GM18498 (cell line): Measurements from ENCODE around the gene JPH2.
"Not testable (repeated sequence)": the region's sequence is repeated elsewhere in the genome, so short reads cannot be mapped to it uniquely, and the experiment has no call there.

Experiments
- ATAC-seq: cut with Tn5 transposase; IDR thresholded peaks from one replicate; pipeline ENCODE4 v1.9.1; 2021; ENCODE audit warnings: mild to moderate bottlenecking, moderate library complexity; ENCODE audit not compliant: unreplicated experiment

JPH2 gene

GRCh38 chr20:44211177-44212039, 24.4 kb upstream of the JPH2 start:
- ATAC-seq: no peak

- peak; percentile 84 for ATAC-seq
Measured at GRCh38 chr20:44210406-44211176, 23.6 kb upstream of the JPH2 start, which contains the start of gene OSER1. Gene OSER1 (minus strand): TSS chr20:44210771. CDS start chr20:44206957, 3,814 bp downstream.

- no peak for ATAC-seq
Measured at GRCh38 chr20:44209686-44210405, 22.9 kb upstream of the JPH2 start.

- ATAC-seq: no peak
Measured at GRCh38 chr20:44208770-44209169, 21.8 kb upstream of the JPH2 start.

GRCh38 chr20:44208165-44208564, 21.2 kb upstream of the JPH2 start:
- ATAC-seq: no peak

GRCh38 chr20:44207126-44207723, 20.2 kb upstream of the JPH2 start:
- ATAC-seq: no peak

GRCh38 chr20:44206132-44206531, 19.1 kb upstream of the JPH2 start:
- no peak for ATAC-seq

- ATAC-seq: no peak
Measured at GRCh38 chr20:44204832-44205215, 17.8 kb upstream of the JPH2 start.

- no peak for ATAC-seq
Measured at GRCh38 chr20:44204156-44204831, 17.3 kb upstream of the JPH2 start.

GRCh38 chr20:44203161-44203560, 16.2 kb upstream of the JPH2 start:
- no peak for ATAC-seq

- ATAC-seq: no peak
Measured at GRCh38 chr20:44200983-44201382, 14.0 kb upstream of the JPH2 start.

GRCh38 chr20:44200371-44200770, 13.4 kb upstream of the JPH2 start:
- ATAC-seq: no peak

- ATAC-seq: no peak
Measured at GRCh38 chr20:44199877-44200276, 12.9 kb upstream of the JPH2 start.

- ATAC-seq: no peak
Measured at GRCh38 chr20:44198872-44199271, 11.9 kb upstream of the JPH2 start.

GRCh38 chr20:44196271-44196670, 9.3 kb upstream of the JPH2 start:
- ATAC-seq: no peak

GRCh38 chr20:44195605-44196004, 8.6 kb upstream of the JPH2 start:
- ATAC-seq: no peak

GRCh38 chr20:44193801-44194200, 6.8 kb upstream of the JPH2 start:
- ATAC-seq: no peak

GRCh38 chr20:44191640-44192039, 4.7 kb upstream of the JPH2 start:
- not testable (repeated sequence) for ATAC-seq

- ATAC-seq: not testable (repeated sequence)
Measured at GRCh38 chr20:44190197-44190852, 3.3 kb upstream of the JPH2 start.

- ATAC-seq: no peak
Measured at GRCh38 chr20:44188752-44189151, 1.8 kb upstream of the JPH2 start.
